Nephron progenitor cell (in vitro differentiated cells): Measurements from ENCODE around the gene SCFD1.

Experiments used
- DNase-seq: peaks from one replicate; pipeline ENCODE4 v3.0.0; 2021
- H3K27ac Mint-ChIP-seq: 2 replicates; pipeline ENCODE4 v1.8.0; 2021; ENCODE audit warnings: mild to moderate bottlenecking, moderate library complexity, mixed read lengths
- H3K27me3 Mint-ChIP-seq: 2 replicates; pipeline ENCODE4 v1.8.0; 2021; ENCODE audit warnings: mild to moderate bottlenecking, low read depth, mixed read lengths; ENCODE audit not compliant: poor library complexity
- H3K36me3 Mint-ChIP-seq: 2 replicates; pipeline ENCODE4 v1.8.0; 2021; ENCODE audit warnings: low read depth, mixed read lengths
- H3K4me1 Mint-ChIP-seq: 2 replicates; pipeline ENCODE4 v1.8.0; 2021; ENCODE audit warnings: mixed read lengths
- H3K4me3 Mint-ChIP-seq: 2 replicates; pipeline ENCODE4 v1.8.0; 2021; ENCODE audit warnings: mild to moderate bottlenecking, moderate library complexity, mixed read lengths
- H3K9me3 Mint-ChIP-seq: 2 replicates; pipeline ENCODE4 v1.8.0; 2021; ENCODE audit warnings: mild to moderate bottlenecking, moderate library complexity, mixed read lengths
- TF ChIP-seq, protein P1 (sequence below): fragments of 200-600 bp; sonication (generic); IDR thresholded peaks from 2 replicates; pipeline ENCODE4 v1.5.0; 2021; ENCODE audit warnings: antibody characterized with exemption

Gene SCFD1

GRCh38 chr14:30651937-30652336, 29.8 kb downstream of the SCFD1 start:
- TF ChIP-seq, protein P1, sequence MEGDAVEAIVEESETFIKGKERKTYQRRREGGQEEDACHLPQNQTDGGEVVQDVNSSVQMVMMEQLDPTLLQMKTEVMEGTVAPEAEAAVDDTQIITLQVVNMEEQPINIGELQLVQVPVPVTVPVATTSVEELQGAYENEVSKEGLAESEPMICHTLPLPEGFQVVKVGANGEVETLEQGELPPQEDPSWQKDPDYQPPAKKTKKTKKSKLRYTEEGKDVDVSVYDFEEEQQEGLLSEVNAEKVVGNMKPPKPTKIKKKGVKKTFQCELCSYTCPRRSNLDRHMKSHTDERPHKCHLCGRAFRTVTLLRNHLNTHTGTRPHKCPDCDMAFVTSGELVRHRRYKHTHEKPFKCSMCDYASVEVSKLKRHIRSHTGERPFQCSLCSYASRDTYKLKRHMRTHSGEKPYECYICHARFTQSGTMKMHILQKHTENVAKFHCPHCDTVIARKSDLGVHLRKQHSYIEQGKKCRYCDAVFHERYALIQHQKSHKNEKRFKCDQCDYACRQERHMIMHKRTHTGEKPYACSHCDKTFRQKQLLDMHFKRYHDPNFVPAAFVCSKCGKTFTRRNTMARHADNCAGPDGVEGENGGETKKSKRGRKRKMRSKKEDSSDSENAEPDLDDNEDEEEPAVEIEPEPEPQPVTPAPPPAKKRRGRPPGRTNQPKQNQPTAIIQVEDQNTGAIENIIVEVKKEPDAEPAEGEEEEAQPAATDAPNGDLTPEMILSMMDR = no peak
- H3K9me3 Mint-ChIP-seq = no peaks in the 10 kb centered on the region
- no peaks in the 10 kb centered on the region for H3K27me3 Mint-ChIP-seq
- H3K27ac Mint-ChIP-seq = no peak overlapping the region
- H3K4me1 Mint-ChIP-seq = no peaks in the 10 kb centered on the region
- H3K36me3 Mint-ChIP-seq = peaks cover 48% of the 10 kb centered on the region
- DNase-seq = no peak
- no peak overlapping the region for H3K4me3 Mint-ChIP-seq

DNA sequence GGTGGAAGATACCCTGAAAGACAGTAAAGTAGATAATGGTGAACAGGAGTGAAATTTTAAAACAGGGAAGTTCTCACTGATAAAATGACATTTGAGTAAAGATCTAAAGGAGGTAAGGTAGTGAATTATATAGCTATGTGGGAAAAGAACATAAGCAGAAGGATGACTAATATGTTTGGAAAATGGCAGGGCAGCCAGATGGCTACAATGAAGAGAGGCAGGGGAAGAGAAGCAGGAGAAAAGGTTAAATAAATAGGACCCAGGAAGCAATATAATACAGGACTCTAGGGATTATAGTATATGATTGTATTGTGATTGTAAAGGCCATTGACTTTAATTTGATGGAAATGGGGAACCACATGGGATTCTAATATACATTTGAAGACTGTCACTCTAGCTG, 33.0 kb downstream of the SCFD1 start:
- Mint-ChIP-seq H3K4me1 (no peaks in the 10 kb centered on the region), H3K4me3 (no peak overlapping the region), H3K27ac (no peak overlapping the region), H3K9me3 (no peaks in the 10 kb centered on the region), H3K27me3 (no peaks in the 10 kb centered on the region), H3K36me3 (peaks cover 33% of the 10 kb centered on the region)
- TF ChIP-seq, protein P1 = no peak
- DNase-seq = no peak

- H3K27ac Mint-ChIP-seq = no peak overlapping the region
- no peaks in the 10 kb centered on the region for H3K4me1 Mint-ChIP-seq
- no peak for DNase-seq
- TF ChIP-seq, protein P1 = no peak
- no peaks in the 10 kb centered on the region for H3K9me3 Mint-ChIP-seq
- peaks cover 36% of the 10 kb centered on the region for H3K36me3 Mint-ChIP-seq
- H3K27me3 Mint-ChIP-seq = no peaks in the 10 kb centered on the region
- no peak overlapping the region for H3K4me3 Mint-ChIP-seq
These were observed 33.5 kb downstream of the SCFD1 start for GRCh38 chr14:30655658-30656057.

- no peak overlapping the region for H3K4me3 Mint-ChIP-seq
- H3K27me3 Mint-ChIP-seq = no peaks in the 10 kb centered on the region
- TF ChIP-seq, protein P1 = peak; percentile 63
- H3K27ac Mint-ChIP-seq = no peak overlapping the region
- no peaks in the 10 kb centered on the region for H3K9me3 Mint-ChIP-seq
- peaks cover 41% of the 10 kb centered on the region for H3K36me3 Mint-ChIP-seq
- peak; percentile 36 for DNase-seq
- H3K4me1 Mint-ChIP-seq = no peaks in the 10 kb centered on the region
These were observed 34.1 kb downstream of the SCFD1 start for GRCh38 chr14:30656190-30656632.

DNA sequence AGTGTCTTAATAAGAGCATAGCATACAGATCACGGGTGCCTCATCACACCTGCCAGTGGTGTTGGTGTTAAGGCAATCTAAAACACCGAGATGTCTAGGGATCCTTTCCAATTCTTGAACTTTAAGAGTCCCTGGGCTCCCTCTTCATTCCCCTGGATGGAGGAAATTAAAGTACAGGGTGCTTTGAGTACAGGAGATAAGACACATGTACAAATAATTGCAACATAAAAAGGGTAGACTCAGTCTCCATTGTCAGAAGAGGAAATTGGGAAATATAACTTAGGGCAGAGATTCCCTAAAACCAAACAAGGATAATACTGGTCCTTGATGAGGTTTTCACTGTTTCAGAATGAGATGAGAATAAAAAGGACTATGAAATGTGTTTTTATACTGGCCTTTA, 34.9 kb downstream of the SCFD1 start:
- DNase-seq = no peak
- no peak overlapping the region for H3K27ac Mint-ChIP-seq

DNA sequence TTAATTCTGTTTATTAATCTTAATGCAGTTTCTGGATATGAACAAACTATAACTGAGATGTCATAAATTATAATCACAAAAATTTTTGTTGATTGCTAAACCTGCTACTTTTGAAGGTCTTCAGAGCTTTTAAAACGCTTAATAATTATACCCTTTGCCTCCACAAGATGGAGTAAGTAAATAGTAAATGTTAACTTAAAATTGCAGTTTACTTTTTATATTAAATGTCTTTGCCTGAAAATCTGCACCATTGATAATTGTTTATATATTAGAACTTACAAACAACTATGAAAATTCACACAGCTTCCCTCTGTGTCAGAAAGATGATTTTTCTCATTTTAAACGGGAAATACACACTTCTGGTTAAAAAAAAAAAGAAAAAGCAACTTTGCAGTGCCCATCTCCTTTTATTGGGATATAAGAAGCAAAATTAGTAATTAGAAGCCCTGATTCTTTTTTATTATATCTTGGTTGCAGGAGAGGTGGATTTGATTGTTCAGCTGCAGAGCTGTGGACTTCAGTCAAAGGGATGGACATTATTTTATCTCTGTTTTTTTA, 35.6 kb downstream of the SCFD1 start:
- H3K9me3 Mint-ChIP-seq = no peaks in the 10 kb centered on the region
- H3K4me1 Mint-ChIP-seq = no peaks in the 10 kb centered on the region
- H3K4me3 Mint-ChIP-seq = no peak overlapping the region
- DNase-seq = no peak
- no peaks in the 10 kb centered on the region for H3K27me3 Mint-ChIP-seq
- peaks cover 46% of the 10 kb centered on the region for H3K36me3 Mint-ChIP-seq
- TF ChIP-seq, protein P1 = no peak
- H3K27ac Mint-ChIP-seq = no peak overlapping the region

More for the DNA sequence above, 34.9 kb downstream of the SCFD1 start:
- peaks cover 41% of the 10 kb centered on the region for H3K36me3 Mint-ChIP-seq
- H3K4me3 Mint-ChIP-seq = no peak overlapping the region
- H3K27me3 Mint-ChIP-seq = no peaks in the 10 kb centered on the region
- no peaks in the 10 kb centered on the region for H3K9me3 Mint-ChIP-seq
- no peaks in the 10 kb centered on the region for H3K4me1 Mint-ChIP-seq
- TF ChIP-seq, protein P1 = no peak
